Sigmoid colon (tissue), 4 donors: Measurements from ENCODE around the gene APOBEC2.

Experiments used
- POLR2A ChIP-seq, 2 donors: fragments of 450-650 bp; IDR thresholded peaks; one replicate each; pipeline ENCODE4 v1.6.1; 2016; ENCODE audit warnings: antibody characterized with exemption in 2 of 2, mild to moderate bottlenecking in 2 of 2, moderate library complexity in 2 of 2
- POLR2AphosphoS5 ChIP-seq, 4 donors: sonication (generic); formaldehyde crosslinking; IDR thresholded peaks; one replicate each; pipeline ENCODE4 v1.6.1; 2017; ENCODE audit warnings: antibody characterized with exemption in 4 of 4
- TF ChIP-seq, protein P1 (sequence below), 4 experiments: fragments of 450-650 bp in 3 of 4; fragments of 200-600 bp in 1 of 4; IDR thresholded peaks; one replicate each; pipeline ENCODE4 v1.5.1; 2016 to 2019; ENCODE audit warnings: antibody characterized with exemption in 4 of 4, mild to moderate bottlenecking in 3 of 4, moderate library complexity in 2 of 4

DNA sequence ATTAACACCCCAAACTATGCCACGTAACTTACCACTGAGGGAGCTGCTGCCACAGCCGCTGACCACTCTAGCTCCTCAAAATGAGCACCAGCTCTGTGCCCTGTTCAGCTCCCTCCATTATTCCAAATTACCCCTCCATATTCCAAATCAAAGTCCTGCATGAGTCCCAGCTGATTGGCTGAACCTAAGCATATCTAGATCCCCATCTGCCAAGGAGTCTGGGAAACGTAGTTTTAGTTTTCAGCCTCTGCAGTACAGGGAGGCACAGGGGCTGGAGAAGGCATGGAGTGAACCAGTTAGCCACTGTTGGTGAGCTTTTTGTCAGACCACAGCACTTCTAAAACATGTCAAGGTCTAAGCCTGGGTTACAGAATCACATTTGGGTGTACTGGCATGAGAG is 29.9 kb upstream of the APOBEC2 start:
- TF ChIP-seq POLR2AphosphoS5 (IDR thresholded peaks at IDR 0.05) (no peak), POLR2A (IDR thresholded peaks at IDR 0.05) (no peak)
- TF ChIP-seq, protein P1, sequence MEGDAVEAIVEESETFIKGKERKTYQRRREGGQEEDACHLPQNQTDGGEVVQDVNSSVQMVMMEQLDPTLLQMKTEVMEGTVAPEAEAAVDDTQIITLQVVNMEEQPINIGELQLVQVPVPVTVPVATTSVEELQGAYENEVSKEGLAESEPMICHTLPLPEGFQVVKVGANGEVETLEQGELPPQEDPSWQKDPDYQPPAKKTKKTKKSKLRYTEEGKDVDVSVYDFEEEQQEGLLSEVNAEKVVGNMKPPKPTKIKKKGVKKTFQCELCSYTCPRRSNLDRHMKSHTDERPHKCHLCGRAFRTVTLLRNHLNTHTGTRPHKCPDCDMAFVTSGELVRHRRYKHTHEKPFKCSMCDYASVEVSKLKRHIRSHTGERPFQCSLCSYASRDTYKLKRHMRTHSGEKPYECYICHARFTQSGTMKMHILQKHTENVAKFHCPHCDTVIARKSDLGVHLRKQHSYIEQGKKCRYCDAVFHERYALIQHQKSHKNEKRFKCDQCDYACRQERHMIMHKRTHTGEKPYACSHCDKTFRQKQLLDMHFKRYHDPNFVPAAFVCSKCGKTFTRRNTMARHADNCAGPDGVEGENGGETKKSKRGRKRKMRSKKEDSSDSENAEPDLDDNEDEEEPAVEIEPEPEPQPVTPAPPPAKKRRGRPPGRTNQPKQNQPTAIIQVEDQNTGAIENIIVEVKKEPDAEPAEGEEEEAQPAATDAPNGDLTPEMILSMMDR (IDR thresholded peaks at IDR 0.05), result no peak
